GM19468 (cell line): Measurements from ENCODE around the gene APLF.

Source experiments
- ATAC-seq: cut with Tn5 transposase; IDR thresholded peaks from one replicate; pipeline ENCODE4 v1.9.1; 2021; ENCODE audit warnings: mild to moderate bottlenecking, moderate library complexity, moderate number of reproducible peaks; ENCODE audit not compliant: unreplicated experiment; ENCODE audit errors: extremely low read depth

The APLF gene

GRCh38 chr2:68620772-68621171 is 153.4 kb downstream of the APLF start:
- no peak for ATAC-seq

GRCh38 chr2:68623820-68624219 is 156.4 kb downstream of the APLF start:
- ATAC-seq = no peak

GRCh38 chr2:68627615-68628014 is 160.2 kb downstream of the APLF start:
- ATAC-seq = no peak
